Mammary epithelial cell (primary cell): Measurements from ENCODE around the gene ANTXR2.

Experiments used
- EZH2 ChIP-seq: IDR thresholded peaks from 2 replicates; pipeline ENCODE4 v1.6.1; 2012; ENCODE audit warnings: low read length, inconsistent platforms, borderline replicate concordance
- TF ChIP-seq, protein P1 (sequence below), 2 donors: IDR thresholded peaks in 1 of 2; conservative IDR thresholded peaks in 1 of 2; 2 replicates each; pipeline ENCODE4 v1.5.1; 2011 to 2012; ENCODE audit warnings: inconsistent platforms in 2 of 2, low read length in 2 of 2, mild to moderate bottlenecking in 2 of 2, control low read depth in 1 of 2, low read depth in 1 of 2; ENCODE audit not compliant: insufficient read depth in 1 of 2; ENCODE audit errors: extremely low read depth in 1 of 2

DNA sequence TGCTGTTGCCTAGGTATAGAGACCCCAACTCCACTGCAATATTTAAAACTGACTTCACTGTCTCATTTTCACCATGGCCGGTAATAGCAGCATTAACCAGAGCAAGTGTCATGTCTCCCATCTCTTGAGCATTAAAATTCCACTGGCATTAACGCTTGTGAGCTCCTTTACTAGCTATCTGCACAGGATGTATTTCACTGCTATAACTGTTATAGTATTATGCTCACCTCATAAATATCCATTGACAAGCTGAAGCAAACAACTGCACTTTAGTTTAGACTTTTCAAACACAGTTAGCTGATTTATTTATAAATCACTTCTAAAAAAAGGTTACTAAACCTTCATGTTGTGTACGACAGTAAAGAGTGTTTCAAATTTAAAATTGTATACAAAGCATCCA lies 157.8 kb downstream of the ANTXR2 start:
- TF ChIP-seq, protein P1, sequence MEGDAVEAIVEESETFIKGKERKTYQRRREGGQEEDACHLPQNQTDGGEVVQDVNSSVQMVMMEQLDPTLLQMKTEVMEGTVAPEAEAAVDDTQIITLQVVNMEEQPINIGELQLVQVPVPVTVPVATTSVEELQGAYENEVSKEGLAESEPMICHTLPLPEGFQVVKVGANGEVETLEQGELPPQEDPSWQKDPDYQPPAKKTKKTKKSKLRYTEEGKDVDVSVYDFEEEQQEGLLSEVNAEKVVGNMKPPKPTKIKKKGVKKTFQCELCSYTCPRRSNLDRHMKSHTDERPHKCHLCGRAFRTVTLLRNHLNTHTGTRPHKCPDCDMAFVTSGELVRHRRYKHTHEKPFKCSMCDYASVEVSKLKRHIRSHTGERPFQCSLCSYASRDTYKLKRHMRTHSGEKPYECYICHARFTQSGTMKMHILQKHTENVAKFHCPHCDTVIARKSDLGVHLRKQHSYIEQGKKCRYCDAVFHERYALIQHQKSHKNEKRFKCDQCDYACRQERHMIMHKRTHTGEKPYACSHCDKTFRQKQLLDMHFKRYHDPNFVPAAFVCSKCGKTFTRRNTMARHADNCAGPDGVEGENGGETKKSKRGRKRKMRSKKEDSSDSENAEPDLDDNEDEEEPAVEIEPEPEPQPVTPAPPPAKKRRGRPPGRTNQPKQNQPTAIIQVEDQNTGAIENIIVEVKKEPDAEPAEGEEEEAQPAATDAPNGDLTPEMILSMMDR (conservative IDR thresholded peaks at IDR 0.05 in 1 of 2, IDR thresholded peaks at IDR 0.05 in 1 of 2; ENCODE audit: extremely low read depth in 1 of 2, insufficient read depth in 1 of 2, low read depth in 1 of 2, low read length in 2 of 2): no peak
- TF ChIP-seq EZH2: no peak
